Endothelial cell of umbilical vein (primary cell): ENCODE data around the gene PRKCG. TPM values are rescaled to one million over a fixed set of nuclear protein-coding genes. Genes with fewer than 3 reads are reported as not detected.
A peak's percentile ranks its signal among the peaks of the same experiment; 100 is the strongest.

Experiments
- BruUV-seq: library from RNA; stranded (reverse); fragments of 400-500 nt; replicated peaks from 2 replicates; lab custom pipeline; 2021; lab: Mats Ljungman, UMichigan
- CTCF ChIA-PET: fragments of 300-600, 350-600 bp; sonication (Branson Sonifier 250); formaldehyde crosslinking; loops from one replicate; lab custom pipeline; 2021; ENCODE audit warnings: antibody characterized with exemption, inconsistent platforms; lab: Charles Lee
- POLR2A ChIA-PET: fragments of 300-600, 350-600 bp; sonication (Branson Sonifier 250); formaldehyde crosslinking; loops from one replicate; lab custom pipeline; 2021; ENCODE audit warnings: antibody characterized with exemption, inconsistent platforms; lab: Charles Lee
- DNase-seq: peaks from one replicate; pipeline ENCODE4 v3.0.0-alpha.2; 2011; ENCODE audit warnings: low read depth, low spot score
- FAIRE-seq: peaks from 2 replicates; lab custom pipeline; 2011; peaks lifted over from hg19 to GRCh38; lab: Jason Lieb, UNC
- H2AFZ ChIP-seq: 2 replicates; pipeline ENCODE4 v1.6.0; 2012; ENCODE audit warnings: low read depth, low read length, control low read depth, inconsistent platforms
- H3K27ac ChIP-seq: 2 replicates; pipeline ENCODE4 v1.5.1; 2011; ENCODE audit warnings: low read depth, mild to moderate bottlenecking, control low read depth, low read length, moderate library complexity; ENCODE audit not compliant: insufficient read depth
- H3K27me3 ChIP-seq, 2 experiments: 2 replicates each; pipeline versions ENCODE4 v1.6.0 to v1.6.1; 2011; ENCODE audit warnings: low read length in 2 of 2, mixed read lengths in 1 of 2; ENCODE audit not compliant: control insufficient read depth in 2 of 2, insufficient read depth in 2 of 2
- H3K36me3 ChIP-seq, 2 experiments: 2 replicates in 1 of 2; 3 replicates in 1 of 2; pipeline ENCODE4 v1.5.1; 2011; ENCODE audit warnings: low read length in 2 of 2, mild to moderate bottlenecking in 1 of 2, moderate library complexity in 1 of 2; ENCODE audit not compliant: control insufficient read depth in 2 of 2, insufficient read depth in 2 of 2; ENCODE audit errors: extremely low read depth in 1 of 2
- H3K4me1 ChIP-seq: 3 replicates; pipeline ENCODE4 v1.5.1; 2011; ENCODE audit warnings: mild to moderate bottlenecking, low read length; ENCODE audit not compliant: control insufficient read depth, insufficient read depth; ENCODE audit errors: extremely low read depth
- H3K4me2 ChIP-seq: 2 replicates; pipeline ENCODE4 v1.6.1; 2011; ENCODE audit warnings: low read length, control low read depth, mixed read lengths; ENCODE audit not compliant: insufficient read depth
- H3K4me3 ChIP-seq, 3 experiments: fragments of 200-600 bp in 1 of 3; sonication (generic), shearing (Covaris generic) in 1 of 3; replicated peaks in 1 of 3; 2 replicates each; pipeline ENCODE4 v1.5.1; 2011 to 2016; ENCODE audit warnings: control low read depth in 3 of 3, low read length in 3 of 3, mild to moderate bottlenecking in 2 of 3, inconsistent platforms in 1 of 3, low read depth in 1 of 3, moderate library complexity in 1 of 3; ENCODE audit not compliant: insufficient read depth in 1 of 3
- H3K79me2 ChIP-seq: 2 replicates; pipeline ENCODE4 v1.6.0; 2012; ENCODE audit warnings: low read length, inconsistent platforms; ENCODE audit not compliant: control insufficient read depth, insufficient read depth
- H3K9ac ChIP-seq: replicated peaks from 2 replicates; pipeline ENCODE3; 2011; ENCODE audit warnings: low read length, control low read depth; ENCODE audit not compliant: insufficient read depth; ENCODE audit errors: extremely low read depth
- H3K9me1 ChIP-seq: replicated peaks from 3 replicates; pipeline ENCODE4 v1.6.0; 2011; ENCODE audit warnings: mild to moderate bottlenecking, low read length; ENCODE audit not compliant: control insufficient read depth, insufficient read depth; ENCODE audit errors: extremely low read depth
- H3K9me3 ChIP-seq: replicated peaks from 2 replicates; pipeline ENCODE4 v1.5.1; 2012; ENCODE audit warnings: low read length, inconsistent platforms; ENCODE audit not compliant: control insufficient read depth, insufficient read depth
- H4K20me1 ChIP-seq: replicated peaks from 2 replicates; pipeline ENCODE3; 2011; ENCODE audit warnings: mild to moderate bottlenecking, low read length; ENCODE audit not compliant: control insufficient read depth, insufficient read depth; ENCODE audit errors: extremely low read depth
- EZH2 ChIP-seq: IDR thresholded peaks from 2 replicates; pipeline ENCODE4 v1.6.1; 2012; ENCODE audit warnings: borderline replicate concordance, low read depth, mild to moderate bottlenecking, moderate library complexity, low read length, inconsistent platforms; ENCODE audit not compliant: severe bottlenecking
- FOS ChIP-seq: IDR thresholded peaks from 2 replicates; pipeline ENCODE4 v1.6.1; 2011; ENCODE audit warnings: mild to moderate bottlenecking, low read length, moderate library complexity, borderline replicate concordance; ENCODE audit not compliant: insufficient read depth
- GATA2 ChIP-seq: IDR thresholded peaks from 2 replicates; pipeline ENCODE4 v1.7.0; 2011; ENCODE audit warnings: low read depth, mild to moderate bottlenecking, moderate library complexity, mixed read lengths, low read length; ENCODE audit not compliant: insufficient read length, insufficient read depth
- JUN ChIP-seq: IDR thresholded peaks from 2 replicates; pipeline ENCODE4 v1.6.1; 2011; ENCODE audit warnings: borderline replicate concordance, low read depth; ENCODE audit not compliant: insufficient read length, insufficient read depth
- MYC ChIP-seq: IDR thresholded peaks from one replicate; pipeline ENCODE4 v1.6.1; 2011; ENCODE audit warnings: mild to moderate bottlenecking, low read depth, low read length
- POLR2A ChIP-seq: IDR thresholded peaks from 2 replicates; pipeline ENCODE4 v1.6.1; 2012; ENCODE audit warnings: low read depth, mild to moderate bottlenecking, control low read depth, low read length
- POLR2AphosphoS5 ChIP-seq: IDR thresholded peaks from 2 replicates; pipeline ENCODE4 v1.6.1; 2012; ENCODE audit warnings: low read depth, mild to moderate bottlenecking, control low read depth, low read length, moderate library complexity; ENCODE audit not compliant: insufficient read depth
- dilution Hi-C: fragments of 300-500 bp; cut with MboI; formaldehyde crosslinking; loops from one replicate; pipeline ENCODE4 v1.15.0; 2019; ENCODE audit warnings: low sequenced_read_pairs; ENCODE audit not compliant: extremely low pct_ligation_motif_present
- intact Hi-C: fragments of 100-400 bp; cut with micrococcal nuclease; formaldehyde crosslinking; loops from one replicate; pipeline ENCODE4 v1.10.0; 2022
- polyA plus RNA-seq, 4 experiments: library from polyadenylated mRNA; depleted of rRNA in 3 of 4; stranded (reverse) in 3 of 4; unstranded in 1 of 4; fragments of >200 nt; gene quantifications; 2 replicates each; pipeline versions ENCODE4 v1.2.1 to v1.2.3, GENCODE V29; 2011 to 2012; ENCODE audit warnings: missing spikeins in 1 of 4
- total RNA-seq: library from RNA; stranded (reverse); gene quantifications from 2 replicates; pipeline ENCODE4 v1.2.3, GENCODE V29; 2021
- TF ChIP-seq, protein P1 (sequence below): IDR thresholded peaks from 2 replicates; pipeline ENCODE4 v1.6.1; 2011; ENCODE audit not compliant: insufficient read depth, insufficient read length
- TF ChIP-seq, protein P2 (sequence below), 2 donors: IDR thresholded peaks; 1 replicate in 1 of 2; 2 replicates in 1 of 2; pipeline ENCODE4 v1.5.1; 2011; ENCODE audit warnings: low read length in 2 of 2, mild to moderate bottlenecking in 2 of 2, moderate library complexity in 2 of 2, control low read depth in 1 of 2, inconsistent platforms in 1 of 2, low read depth in 1 of 2; ENCODE audit not compliant: insufficient read depth in 1 of 2; ENCODE audit errors: extremely low read depth in 1 of 2

PRKCG gene
- total and polyA plus RNA-seq, 2 donors (not counting 3 experiments of a cell fraction or from before 2014, with no cell fraction given), result 0.07 TPM; not detected in 1

- no peak overlapping the region for H3K4me3 ChIP-seq
- FAIRE-seq (peak; percentile 54), DNase-seq (peak; percentile 46)
- ChIA-PET CTCF (interaction anchor here (0.6 to 2.2 kb wide), 2 partner anchors 120 to 127 kb away, joined by 3 to 11 read pairs; no protein-coding TSS in a partner anchor), POLR2A (no interaction called here)
- H3K4me2 ChIP-seq, result no peak overlapping the region
- no peak overlapping the region for H3K27ac ChIP-seq
- intact Hi-C loops, result loop anchor here (1.0 kb wide), 1 partner anchor 24 kb away; no protein-coding TSS in a partner anchor
- no peaks in the 10 kb centered on the region for H4K20me1 ChIP-seq
- H2AFZ ChIP-seq, result no peak overlapping the region
- dilution Hi-C loops, result no loop called here
- peaks cover under 1% of the 10 kb centered on the region for H3K4me1 ChIP-seq
- H3K79me2 ChIP-seq, result no peaks in the 10 kb centered on the region
- peaks cover 8 to 18% of the 10 kb centered on the region in 2 experiments for H3K27me3 ChIP-seq
- no peaks in the 10 kb centered on the region for H3K9me3 ChIP-seq
- no peaks in the 10 kb centered on the region for H3K9me1 ChIP-seq
- TF ChIP-seq MYC, result no peak
- TF ChIP-seq POLR2A, result no peak
- TF ChIP-seq, protein P1, sequence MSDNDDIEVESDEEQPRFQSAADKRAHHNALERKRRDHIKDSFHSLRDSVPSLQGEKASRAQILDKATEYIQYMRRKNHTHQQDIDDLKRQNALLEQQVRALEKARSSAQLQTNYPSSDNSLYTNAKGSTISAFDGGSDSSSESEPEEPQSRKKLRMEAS, result no peak
- TF ChIP-seq POLR2AphosphoS5, result no peak
- no peak for TF ChIP-seq JUN
- TF ChIP-seq, protein P2, sequence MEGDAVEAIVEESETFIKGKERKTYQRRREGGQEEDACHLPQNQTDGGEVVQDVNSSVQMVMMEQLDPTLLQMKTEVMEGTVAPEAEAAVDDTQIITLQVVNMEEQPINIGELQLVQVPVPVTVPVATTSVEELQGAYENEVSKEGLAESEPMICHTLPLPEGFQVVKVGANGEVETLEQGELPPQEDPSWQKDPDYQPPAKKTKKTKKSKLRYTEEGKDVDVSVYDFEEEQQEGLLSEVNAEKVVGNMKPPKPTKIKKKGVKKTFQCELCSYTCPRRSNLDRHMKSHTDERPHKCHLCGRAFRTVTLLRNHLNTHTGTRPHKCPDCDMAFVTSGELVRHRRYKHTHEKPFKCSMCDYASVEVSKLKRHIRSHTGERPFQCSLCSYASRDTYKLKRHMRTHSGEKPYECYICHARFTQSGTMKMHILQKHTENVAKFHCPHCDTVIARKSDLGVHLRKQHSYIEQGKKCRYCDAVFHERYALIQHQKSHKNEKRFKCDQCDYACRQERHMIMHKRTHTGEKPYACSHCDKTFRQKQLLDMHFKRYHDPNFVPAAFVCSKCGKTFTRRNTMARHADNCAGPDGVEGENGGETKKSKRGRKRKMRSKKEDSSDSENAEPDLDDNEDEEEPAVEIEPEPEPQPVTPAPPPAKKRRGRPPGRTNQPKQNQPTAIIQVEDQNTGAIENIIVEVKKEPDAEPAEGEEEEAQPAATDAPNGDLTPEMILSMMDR (IDR thresholded peaks at IDR 0.05; ENCODE audit: extremely low read depth in 1 of 2, insufficient read depth in 1 of 2, low read depth in 1 of 2, low read length in 2 of 2), result no peak
- TF ChIP-seq EZH2, result no peak
- TF ChIP-seq GATA2, result no peak
- TF ChIP-seq FOS, result no peak
- no peak overlapping the region for H3K9ac ChIP-seq
- no peaks in the 10 kb centered on the region for H3K36me3 ChIP-seq
- BruUV-seq, result no TSS peak
Observed at GRCh38 chr19:53903055-53903680, 21.2 kb downstream of the PRKCG start.
